Activated CD8-positive, alpha-beta memory T cell treated with anti-CD3 and anti-CD28 coated beads, Interleukin-2, amount 50 U/mL, for 1 hour (primary cell): ENCODE data around the gene GPR68.
"Not testable (repeated sequence)": the region's sequence is repeated elsewhere in the genome, so short reads cannot be mapped to it uniquely, and the experiment has no call there.

Experiments
- DNase-seq: peaks from one replicate; pipeline ENCODE4 v3.0.0-alpha.2; 2020; ENCODE audit errors: extremely low read depth

The GPR68 gene

GRCh38 chr14:91190853-91191252 is 53.7 kb downstream of the GPR68 start:
- no peak for DNase-seq

DNA sequence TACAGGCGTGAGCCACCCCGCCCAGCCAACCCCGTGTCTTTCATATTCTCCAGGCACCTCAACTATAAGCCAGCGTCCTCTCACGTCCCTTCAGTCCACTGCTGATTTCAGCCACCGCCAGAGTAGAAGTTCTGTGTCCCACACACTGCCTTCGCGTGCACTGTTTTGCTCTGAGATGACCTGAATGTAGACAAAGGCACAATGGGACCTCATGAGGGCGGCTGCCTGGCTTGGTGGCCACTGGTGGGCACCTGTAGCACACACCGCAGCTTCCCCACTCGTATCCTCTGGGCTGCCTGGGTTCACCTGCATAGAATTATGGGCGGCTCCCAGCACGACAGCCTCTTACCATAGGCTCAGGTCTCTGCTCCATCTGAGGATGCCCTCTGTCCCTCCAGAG is 57.2 kb downstream of the GPR68 start:
- no peak for DNase-seq

GRCh38 chr14:91186515-91187066 is 57.9 kb downstream of the GPR68 start:
- DNase-seq, result no peak

DNA sequence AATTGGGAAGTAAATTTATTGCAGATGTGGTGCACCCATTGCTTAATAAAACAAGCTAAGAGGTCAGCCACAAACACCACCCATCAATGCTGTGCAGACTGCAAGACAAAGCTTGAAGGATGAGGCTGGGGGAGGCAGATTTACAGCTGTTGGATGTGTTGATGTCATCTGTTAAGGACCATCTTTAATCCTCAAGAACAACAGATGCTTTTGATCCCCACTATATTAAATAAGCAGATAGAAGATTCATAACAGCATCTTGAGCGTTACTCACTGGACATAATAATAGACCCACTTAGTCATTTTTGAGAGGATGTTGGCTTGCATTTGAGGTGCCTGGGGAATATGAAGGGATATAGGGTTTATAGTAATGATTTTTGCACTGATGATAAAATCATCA is 58.8 kb downstream of the GPR68 start:
- DNase-seq, result no peak

DNA sequence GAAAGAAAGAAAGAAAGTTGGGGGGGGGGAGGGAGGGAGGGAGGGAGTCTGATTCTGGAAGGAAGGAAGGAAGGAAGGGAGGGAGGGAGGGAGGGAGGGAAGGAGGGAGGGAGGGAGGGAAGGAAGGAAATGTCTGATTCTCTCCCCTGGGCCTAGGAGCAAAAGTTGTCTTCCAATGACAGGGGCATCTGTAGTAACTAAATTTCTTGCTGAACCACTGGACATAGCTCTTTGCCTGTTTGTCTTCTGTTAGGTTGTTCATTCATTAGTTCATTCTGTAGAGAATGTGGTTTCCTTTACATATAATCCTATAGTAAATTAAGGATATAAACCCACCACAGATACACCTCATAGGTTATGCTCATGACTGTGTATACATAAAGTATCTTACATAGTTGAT is 59.9 kb downstream of the GPR68 start:
- no peak for DNase-seq

GRCh38 chr14:91182753-91183152 is 61.8 kb downstream of the GPR68 start:
- DNase-seq, result not testable (repeated sequence)
